SKM-1 treated with dmso at 0.1 percent for 144 hours (cell line): ENCODE data around the gene RUNX2.

Experiments used
- DNase-seq: peaks from one replicate; lab custom pipeline; 2025; ENCODE audit not compliant: unreplicated experiment; lab: John Stamatoyannopoulos, UW

RUNX2 gene

DNA sequence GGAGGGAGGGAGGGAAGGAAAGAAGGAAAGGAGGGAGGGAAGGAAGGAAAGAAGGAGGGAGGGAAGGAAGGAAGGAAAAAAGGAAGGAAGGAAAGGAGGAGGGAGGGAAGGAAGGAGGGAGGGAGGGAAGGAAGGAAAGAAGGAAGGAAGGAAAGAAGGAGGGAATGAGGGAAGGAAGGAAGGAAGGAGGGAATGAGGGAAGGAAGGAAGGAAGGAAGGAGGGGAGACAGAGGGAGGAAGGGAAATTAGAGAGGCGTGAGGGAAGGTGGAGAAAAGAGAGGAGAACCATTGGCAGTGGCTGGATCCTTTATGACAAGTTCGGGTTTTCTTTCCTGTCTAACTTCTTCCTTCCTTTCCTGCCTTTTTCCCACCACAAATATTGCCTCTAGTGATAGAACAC, 71.9 kb downstream of the RUNX2 start:
- DNase-seq: no peak

GRCh38 chr6:45411959-45412358, 83.8 kb downstream of the RUNX2 start:
- DNase-seq: no peak

DNA sequence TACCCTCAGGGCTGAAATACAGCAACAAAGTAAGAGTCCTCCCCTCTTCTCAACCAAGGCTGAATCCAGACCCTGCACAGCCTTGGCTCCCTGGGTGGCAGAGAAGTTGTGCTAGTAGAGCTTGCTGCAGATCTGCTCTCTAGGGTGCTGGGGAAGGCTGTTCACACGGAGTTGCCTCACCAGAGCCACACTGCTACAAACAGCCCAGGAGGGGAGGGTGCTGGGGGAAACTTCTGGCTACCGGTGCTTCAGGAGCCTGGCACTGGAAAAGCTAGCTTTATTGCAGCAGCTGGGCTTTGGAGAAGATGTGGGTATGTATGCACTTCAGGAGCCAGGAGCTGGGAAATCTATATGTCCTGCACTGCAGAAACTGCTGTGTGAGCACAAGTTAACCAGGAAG, 87.2 kb downstream of the RUNX2 start:
- no peak for DNase-seq

GRCh38 chr6:45415788-45416518, 87.8 kb downstream of the RUNX2 start:
- no peak for DNase-seq

DNA sequence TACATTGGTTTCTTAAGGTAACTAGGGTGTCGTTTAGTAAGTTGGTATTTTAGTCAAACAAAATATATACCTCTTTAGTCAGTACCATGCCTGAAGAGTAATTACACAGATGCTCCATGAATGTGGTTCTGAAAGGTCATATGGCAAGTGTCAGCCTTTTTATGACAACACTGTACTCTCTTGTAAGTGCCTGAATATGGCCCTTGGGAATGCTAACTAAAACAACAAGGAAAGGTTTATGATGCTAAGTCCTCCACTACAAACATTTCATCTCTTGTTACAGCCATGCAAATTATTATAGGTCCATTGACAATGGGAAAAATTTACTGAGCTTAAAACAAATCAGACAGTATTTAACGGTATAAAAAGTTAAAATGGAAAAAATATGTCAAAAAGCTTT, 88.6 kb downstream of the RUNX2 start:
- no peak for DNase-seq

GRCh38 chr6:45417436-45417835, 89.3 kb downstream of the RUNX2 start:
- no peak for DNase-seq

- no peak for DNase-seq
These were observed 91.5 kb downstream of the RUNX2 start for GRCh38 chr6:45419571-45420082.

DNA sequence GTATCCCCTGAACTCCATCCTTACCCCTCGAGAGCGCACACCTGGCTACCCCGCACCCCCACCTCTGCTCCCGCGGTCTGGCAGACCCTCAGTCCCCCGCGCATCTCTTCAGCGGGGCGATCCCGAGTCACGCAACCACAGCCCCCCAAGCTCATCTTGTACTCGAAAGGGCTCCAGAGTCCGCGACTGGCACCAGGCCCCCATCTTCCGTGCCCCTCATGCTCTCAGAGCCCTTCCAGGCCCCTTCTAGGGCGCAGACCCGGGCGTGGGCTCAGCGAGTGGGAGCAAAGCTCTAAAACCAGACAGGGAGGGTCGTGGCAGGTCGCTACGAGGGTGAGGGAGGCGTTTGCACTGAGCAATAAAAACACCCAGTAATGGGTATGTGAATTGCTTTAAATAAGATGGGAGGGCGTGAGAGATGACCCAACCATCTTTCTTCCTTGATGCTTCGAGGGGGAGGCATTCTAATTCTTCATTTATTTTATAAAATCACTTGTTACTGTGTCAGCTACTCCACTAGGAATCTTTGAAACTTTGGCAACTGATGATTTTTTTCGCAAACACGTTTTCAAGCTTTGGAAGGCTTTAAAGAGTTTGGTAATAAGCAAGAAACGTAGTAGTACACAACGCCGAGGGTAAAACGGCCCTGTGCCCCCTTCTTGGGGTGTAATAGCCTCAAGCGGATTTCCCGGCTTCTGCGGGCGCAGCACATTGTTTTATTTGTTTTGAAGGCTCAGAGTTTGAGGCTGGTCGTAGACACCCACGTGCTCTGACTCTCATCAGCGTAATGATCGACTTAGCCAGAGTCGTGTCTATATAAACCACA, 92.2 kb downstream of the RUNX2 start:
- DNase-seq: no peak

GRCh38 chr6:45420909-45421708, 93.0 kb downstream of the RUNX2 start:
- no peak for DNase-seq

DNA sequence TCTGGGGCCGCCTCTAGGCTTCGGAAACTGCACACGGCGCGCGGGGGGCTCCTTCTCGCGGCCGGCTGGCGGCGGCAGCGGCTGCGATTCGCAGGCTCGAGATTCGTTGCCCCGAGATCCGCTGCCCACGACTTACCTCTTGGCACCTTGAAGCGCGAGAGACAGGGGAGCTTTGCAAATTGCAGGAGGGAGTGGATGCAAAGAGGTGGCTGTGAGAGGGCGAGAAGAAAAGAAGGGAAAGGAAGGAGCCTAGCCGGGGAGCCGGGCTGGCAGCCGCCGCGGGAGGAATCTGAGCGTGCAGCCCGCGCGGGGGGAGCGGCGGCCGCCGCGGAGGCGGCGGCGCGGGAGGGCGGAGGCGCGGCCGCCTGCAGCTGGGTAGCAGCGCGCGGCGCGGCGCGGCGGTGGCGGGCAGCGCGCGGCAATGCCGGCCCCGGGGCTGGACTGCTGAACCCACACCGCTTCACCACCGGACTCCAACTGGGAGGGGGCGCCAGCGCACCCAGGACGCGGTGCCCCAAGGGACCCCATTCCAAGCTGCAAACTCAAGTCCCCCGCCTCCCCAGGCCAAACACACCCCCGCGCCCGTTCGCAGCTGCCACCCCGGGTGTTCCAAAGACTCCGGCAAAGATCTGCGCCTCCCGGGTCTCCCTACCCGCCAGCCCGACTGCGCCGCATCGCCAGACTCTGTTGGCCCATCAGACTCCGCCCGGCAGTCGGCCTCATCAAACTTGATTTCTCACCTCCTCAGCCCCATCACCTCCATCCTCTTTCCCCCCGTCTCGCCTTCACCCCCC, 93.8 kb downstream of the RUNX2 start:
- no peak for DNase-seq

DNA sequence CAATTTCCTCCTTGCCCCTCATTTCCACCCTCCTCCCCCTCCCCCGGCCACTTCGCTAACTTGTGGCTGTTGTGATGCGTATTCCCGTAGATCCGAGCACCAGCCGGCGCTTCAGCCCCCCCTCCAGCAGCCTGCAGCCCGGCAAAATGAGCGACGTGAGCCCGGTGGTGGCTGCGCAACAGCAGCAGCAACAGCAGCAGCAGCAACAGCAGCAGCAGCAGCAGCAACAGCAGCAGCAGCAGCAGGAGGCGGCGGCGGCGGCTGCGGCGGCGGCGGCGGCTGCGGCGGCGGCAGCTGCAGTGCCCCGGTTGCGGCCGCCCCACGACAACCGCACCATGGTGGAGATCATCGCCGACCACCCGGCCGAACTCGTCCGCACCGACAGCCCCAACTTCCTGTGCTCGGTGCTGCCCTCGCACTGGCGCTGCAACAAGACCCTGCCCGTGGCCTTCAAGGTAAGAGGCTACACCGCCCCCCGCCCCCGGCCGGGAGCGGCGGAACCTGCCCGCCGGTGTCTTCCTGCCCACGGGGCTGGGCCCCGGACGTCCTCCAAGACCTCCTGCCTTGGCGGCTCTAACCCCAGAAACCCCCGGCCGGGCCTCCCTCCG, 94.5 kb downstream of the RUNX2 start:
- no peak for DNase-seq

DNA sequence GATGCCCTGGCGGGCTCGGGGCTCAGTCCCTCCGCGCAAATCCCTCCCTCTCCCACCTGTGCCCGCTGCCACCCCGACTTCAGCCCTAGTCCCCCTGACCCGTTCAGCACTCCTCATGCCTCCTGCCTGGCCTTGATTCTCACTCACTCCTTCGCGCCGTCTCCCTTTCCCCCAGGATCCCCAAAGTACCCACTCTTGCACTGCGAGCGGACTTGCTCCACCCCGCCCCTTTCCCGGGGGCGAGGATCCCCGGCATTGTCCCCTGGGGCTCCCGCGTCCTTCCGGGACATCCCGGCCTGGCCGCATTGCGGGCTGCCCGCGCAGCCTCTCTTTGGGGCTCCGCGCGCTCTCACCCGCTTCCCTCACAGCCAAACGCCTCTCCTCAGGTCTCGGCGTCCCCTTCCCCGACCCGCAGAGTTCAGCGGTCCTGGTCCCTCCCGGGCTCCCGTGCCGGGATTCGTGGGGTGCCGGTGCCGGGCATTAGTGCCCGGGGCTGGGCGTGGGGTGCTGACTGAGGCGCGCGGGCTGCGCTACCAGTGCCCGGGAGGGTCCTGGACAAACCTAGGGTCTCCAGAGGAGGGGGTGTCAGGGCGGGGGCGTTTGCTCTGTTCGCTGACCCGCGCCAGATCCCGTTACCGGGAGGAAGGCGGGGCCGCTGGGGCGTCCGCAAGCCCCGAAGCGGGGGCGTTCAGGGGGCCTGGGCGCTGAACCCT, 95.1 kb downstream of the RUNX2 start:
- DNase-seq: no peak

DNA sequence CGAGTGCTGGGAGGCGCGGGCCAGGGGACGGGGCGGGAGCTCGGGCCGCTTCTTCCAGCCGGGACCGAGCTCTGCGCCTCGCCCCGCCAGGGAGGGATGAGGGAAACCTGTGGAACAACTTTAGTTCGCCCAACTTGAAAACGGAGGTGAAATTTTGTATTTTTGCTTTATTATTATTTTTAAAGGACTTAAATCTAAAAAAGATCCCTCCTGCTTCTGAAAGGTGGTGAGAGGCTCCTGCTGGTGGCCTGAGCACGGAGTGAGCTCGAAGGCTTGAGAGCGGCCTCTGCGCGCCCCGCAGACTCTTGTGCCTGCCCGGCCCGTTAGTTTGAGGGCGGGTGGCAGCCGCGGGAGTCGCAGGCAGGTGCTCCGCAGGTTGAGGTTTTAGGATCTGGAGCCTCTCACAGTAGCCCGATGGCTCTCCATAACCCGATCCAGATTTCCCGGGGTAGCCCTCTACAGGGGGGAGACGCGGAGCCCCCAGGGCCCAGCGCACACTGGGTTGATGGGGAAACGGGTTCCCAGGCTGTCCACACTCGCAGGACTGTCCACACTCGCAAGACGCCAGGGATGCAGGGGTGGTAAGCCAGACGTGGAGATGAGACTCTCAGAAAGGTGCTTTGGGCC, 95.8 kb downstream of the RUNX2 start:
- no peak for DNase-seq

GRCh38 chr6:45424451-45424861, 96.3 kb downstream of the RUNX2 start:
- DNase-seq: no peak

GRCh38 chr6:45426251-45426650, 98.1 kb downstream of the RUNX2 start:
- DNase-seq: no peak

GRCh38 chr6:45427726-45428125, 99.6 kb downstream of the RUNX2 start:
- DNase-seq: no peak

- no peak for DNase-seq
These were observed 100.6 kb downstream of the RUNX2 start for GRCh38 chr6:45428727-45429126.

DNA sequence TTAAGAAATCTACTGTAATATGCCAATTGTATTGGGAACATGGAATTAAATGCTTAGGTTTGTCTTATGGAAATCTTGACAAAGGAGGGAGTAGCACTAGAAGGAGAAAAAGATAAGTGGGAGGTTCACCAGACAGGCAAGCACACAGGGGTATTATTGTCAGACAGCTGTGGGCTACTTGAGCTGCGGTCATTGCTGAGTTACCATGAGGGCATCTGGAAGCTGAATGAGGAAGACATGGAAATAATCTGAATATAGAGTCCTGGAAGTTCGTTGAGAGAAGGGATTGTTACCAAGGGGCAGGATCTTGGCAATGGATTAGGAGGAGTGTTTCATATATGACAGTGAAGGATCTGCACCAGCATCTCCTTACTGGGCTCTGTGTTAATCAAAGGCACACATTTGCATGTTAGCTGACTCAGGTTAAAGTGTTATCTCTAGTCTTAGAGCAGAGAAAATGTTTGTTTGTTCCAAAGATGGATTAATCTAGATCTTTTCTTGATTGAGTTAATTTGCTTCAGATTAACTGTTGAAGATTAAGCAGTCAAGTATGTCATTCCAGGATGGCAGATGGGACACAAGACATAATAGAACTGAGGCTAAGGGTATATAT, 102.6 kb downstream of the RUNX2 start:
- no peak for DNase-seq
